NCI-H2196 (cell line): Measurements from ENCODE around the gene FAAP20.

Experiments used
- DNase-seq: peaks from one replicate; lab custom pipeline; 2025; ENCODE audit not compliant: unreplicated experiment; lab: John Stamatoyannopoulos, UW

The FAAP20 gene

GRCh38 chr1:2212532-2213491 is 18.2 kb upstream of the FAAP20 start:
- DNase-seq = no peak

GRCh38 chr1:2212274-2212531 is 17.6 kb upstream of the FAAP20 start:
- DNase-seq = no peak

- DNase-seq = no peak
Measured at GRCh38 chr1:2210786-2211185, 16.2 kb upstream of the FAAP20 start.

- no peak for DNase-seq
Measured at GRCh38 chr1:2210084-2210653, 15.6 kb upstream of the FAAP20 start.

- DNase-seq = no peak
Measured at GRCh38 chr1:2209400-2210083, 15.0 kb upstream of the FAAP20 start.

- DNase-seq = no peak
Measured at GRCh38 chr1:2208309-2209239, 14.0 kb upstream of the FAAP20 start.

GRCh38 chr1:2206813-2207487 is 12.4 kb upstream of the FAAP20 start:
- DNase-seq = no peak

GRCh38 chr1:2205191-2205952 is 10.8 kb upstream of the FAAP20 start:
- DNase-seq = peak; percentile 86

- peak; percentile 86 for DNase-seq
Measured at GRCh38 chr1:2204415-2205190, 10.0 kb upstream of the FAAP20 start.

GRCh38 chr1:2203671-2204414 is 9.3 kb upstream of the FAAP20 start:
- DNase-seq = no peak

- no peak for DNase-seq
Measured at GRCh38 chr1:2202843-2203601, 8.4 kb upstream of the FAAP20 start.

GRCh38 chr1:2202008-2202575 is 7.5 kb upstream of the FAAP20 start:
- no peak for DNase-seq

GRCh38 chr1:2201062-2201461 is 6.5 kb upstream of the FAAP20 start:
- DNase-seq = no peak

GRCh38 chr1:2200308-2200943 is 5.9 kb upstream of the FAAP20 start:
- DNase-seq = no peak

- DNase-seq = peak; percentile 88
Measured at GRCh38 chr1:2199042-2199810, 4.7 kb upstream of the FAAP20 start.

GRCh38 chr1:2198571-2198970 is 4.0 kb upstream of the FAAP20 start:
- DNase-seq = peak; percentile 64
